OCI-LY3 (cell line): Measurements from ENCODE around the gene AXIN1.

Experiments used
- CTCF ChIP-seq: fragments of 200-600, 300-600 bp; sonication (generic); IDR thresholded peaks from 2 replicates; pipeline ENCODE4 v1.5.1; 2014; ENCODE audit warnings: antibody characterized with exemption, low read length, low read depth
- EZH2phosphoT487 ChIP-seq: fragments of 200-600 bp; shearing (Covaris generic); IDR thresholded peaks from 2 replicates; pipeline ENCODE4 v1.6.1; 2018; ENCODE audit warnings: antibody characterized with exemption, mixed run types, low read depth

- TF ChIP-seq CTCF (no peak), EZH2phosphoT487 (no peak)
Measured at GRCh38 chr16:322476-323143, 29.9 kb downstream of the AXIN1 start.
